GM12875 (cell line): ENCODE results near the gene THRB.

Experiments used
- H3K4me3 ChIP-seq: one replicate; pipeline ENCODE4 v1.5.1; 2011; ENCODE audit warnings: low read depth, low read length, control low read depth
- CTCF ChIP-seq: IDR thresholded peaks from 2 replicates; pipeline ENCODE4 v1.5.1; 2011; ENCODE audit warnings: low read depth, mild to moderate bottlenecking, control low read depth, inconsistent platforms, low read length, moderate library complexity, borderline replicate concordance; ENCODE audit not compliant: insufficient read depth

Gene THRB

GRCh38 chr3:24168977-24169376, 325.7 kb downstream of the THRB start:
- no peak overlapping the region for H3K4me3 ChIP-seq
- no peak for TF ChIP-seq CTCF

GRCh38 chr3:24167429-24167828, 327.2 kb downstream of the THRB start:
- TF ChIP-seq CTCF: no peak
- no peak overlapping the region for H3K4me3 ChIP-seq

- H3K4me3 ChIP-seq: no peak overlapping the region
- no peak for TF ChIP-seq CTCF
These were observed 328.1 kb downstream of the THRB start for GRCh38 chr3:24166515-24166914.

- no peak for TF ChIP-seq CTCF
- H3K4me3 ChIP-seq: no peak overlapping the region
These were observed 329.1 kb downstream of the THRB start for GRCh38 chr3:24165603-24165982.

- H3K4me3 ChIP-seq: no peak overlapping the region
- no peak for TF ChIP-seq CTCF
These were observed 329.6 kb downstream of the THRB start for GRCh38 chr3:24164967-24165602.

- H3K4me3 ChIP-seq: no peak overlapping the region
- TF ChIP-seq CTCF: no peak
These were observed 331.7 kb downstream of the THRB start for GRCh38 chr3:24162929-24163328.

GRCh38 chr3:24161841-24162240, 332.8 kb downstream of the THRB start:
- TF ChIP-seq CTCF: no peak
- no peak overlapping the region for H3K4me3 ChIP-seq
